PC-9 (cell line): ENCODE data around the gene ASCC3. TPM values are rescaled to one million over a fixed set of nuclear protein-coding genes. Genes with fewer than 3 reads are reported as not detected.

Experiments used
- BruUV-seq: library from RNA; stranded (reverse); fragments of 400-500 nt; replicated peaks from 2 replicates; lab custom pipeline; 2021; lab: Mats Ljungman, UMichigan
- CTCF ChIA-PET: fragments of 300-600 bp; sonication (Branson Sonifier 250); formaldehyde crosslinking; loops from one replicate; lab custom pipeline; 2022; ENCODE audit warnings: antibody characterized with exemption; lab: Charles Lee
- POLR2A ChIA-PET: fragments of 300-600 bp; sonication (Branson Sonifier 250); formaldehyde crosslinking; loops from one replicate; lab custom pipeline; 2022; ENCODE audit warnings: antibody characterized with exemption; ENCODE audit not compliant: unreplicated experiment; lab: Charles Lee
- DNase-seq, 2 experiments: peaks; one replicate each; pipeline versions ENCODE4 v3.0.0 to v3.0.0-alpha.2; 2015 to 2022; ENCODE audit warnings: mixed read lengths in 1 of 2
- H2AFZ ChIP-seq: fragments of 200-600 bp; sonication (generic); 2 replicates; pipeline ENCODE4 v1.8.1; 2017; ENCODE audit warnings: antibody characterized with exemption
- H3F3A ChIP-seq: fragments of 200-600 bp; sonication (generic); 2 replicates; pipeline ENCODE4 v1.8.1; 2017; ENCODE audit warnings: antibody characterized with exemption, mild to moderate bottlenecking, low read depth; ENCODE audit not compliant: insufficient read depth
- H3K27ac ChIP-seq: fragments of 200-600 bp; sonication (generic); 2 replicates; pipeline ENCODE4 v1.6.1; 2016; ENCODE audit warnings: mixed run types
- H3K27me3 ChIP-seq: fragments of 200-600 bp; sonication (generic); 2 replicates; pipeline ENCODE4 v1.6.1; 2016; ENCODE audit warnings: low read depth, mixed run types; ENCODE audit not compliant: insufficient read depth
- H3K36me3 ChIP-seq: fragments of 200-600 bp; sonication (generic); 2 replicates; pipeline ENCODE4 v1.6.1; 2016; ENCODE audit warnings: low read depth, mixed run types
- H3K4me1 ChIP-seq: fragments of 200-600 bp; sonication (generic); replicated peaks from 2 replicates; pipeline ENCODE4 v1.6.1; 2016; ENCODE audit warnings: mixed run types; ENCODE audit not compliant: insufficient read depth
- H3K4me2 ChIP-seq: fragments of 200-600 bp; sonication (generic); 2 replicates; pipeline ENCODE4 v1.6.1; 2017; ENCODE audit warnings: mixed run types
- H3K4me3 ChIP-seq: fragments of 200-600 bp; sonication (generic); 2 replicates; pipeline ENCODE4 v1.6.1; 2016; ENCODE audit warnings: mixed run types
- H3K79me2 ChIP-seq: fragments of 200-600 bp; sonication (generic); 2 replicates; pipeline ENCODE4 v1.6.1; 2017; ENCODE audit warnings: low read depth, mixed run types
- H3K9me2 ChIP-seq: fragments of 200-600 bp; sonication (generic); 2 replicates; pipeline ENCODE4 v1.8.1; 2017; ENCODE audit warnings: mild to moderate bottlenecking; ENCODE audit not compliant: insufficient read depth
- H3K9me3 ChIP-seq: fragments of 200-600 bp; sonication (generic); 2 replicates; pipeline ENCODE4 v1.8.1; 2016; ENCODE audit warnings: low read depth; ENCODE audit not compliant: insufficient read depth
- H4K20me1 ChIP-seq: fragments of 200-600 bp; sonication (generic); 2 replicates; pipeline ENCODE4 v1.8.1; 2017; ENCODE audit not compliant: insufficient read depth
- EZH2 ChIP-seq: fragments of 200-600 bp; sonication (generic); IDR thresholded peaks from 2 replicates; pipeline ENCODE4 v1.8.0; 2017; ENCODE audit warnings: antibody characterized with exemption, low read depth
- intact Hi-C: fragments of 100-400 bp; cut with micrococcal nuclease; formaldehyde crosslinking; loops from one replicate; pipeline ENCODE4 v1.10.0; 2022; ENCODE audit not compliant: unreplicated experiment
- total RNA-seq: library from RNA; stranded (reverse); gene quantifications from 2 replicates; pipeline ENCODE4 v1.2.3, GENCODE V29; 2021
- TF ChIP-seq, protein P1 (sequence below): fragments of 200-600 bp; sonication (generic); conservative IDR thresholded peaks from 2 replicates; pipeline ENCODE4 v1.6.1; 2017; ENCODE audit warnings: mixed run types, antibody characterized with exemption, mild to moderate bottlenecking, moderate library complexity

ASCC3 gene
- total RNA-seq, 1 experiment from 2014 or later = 29.4 TPM

DNA sequence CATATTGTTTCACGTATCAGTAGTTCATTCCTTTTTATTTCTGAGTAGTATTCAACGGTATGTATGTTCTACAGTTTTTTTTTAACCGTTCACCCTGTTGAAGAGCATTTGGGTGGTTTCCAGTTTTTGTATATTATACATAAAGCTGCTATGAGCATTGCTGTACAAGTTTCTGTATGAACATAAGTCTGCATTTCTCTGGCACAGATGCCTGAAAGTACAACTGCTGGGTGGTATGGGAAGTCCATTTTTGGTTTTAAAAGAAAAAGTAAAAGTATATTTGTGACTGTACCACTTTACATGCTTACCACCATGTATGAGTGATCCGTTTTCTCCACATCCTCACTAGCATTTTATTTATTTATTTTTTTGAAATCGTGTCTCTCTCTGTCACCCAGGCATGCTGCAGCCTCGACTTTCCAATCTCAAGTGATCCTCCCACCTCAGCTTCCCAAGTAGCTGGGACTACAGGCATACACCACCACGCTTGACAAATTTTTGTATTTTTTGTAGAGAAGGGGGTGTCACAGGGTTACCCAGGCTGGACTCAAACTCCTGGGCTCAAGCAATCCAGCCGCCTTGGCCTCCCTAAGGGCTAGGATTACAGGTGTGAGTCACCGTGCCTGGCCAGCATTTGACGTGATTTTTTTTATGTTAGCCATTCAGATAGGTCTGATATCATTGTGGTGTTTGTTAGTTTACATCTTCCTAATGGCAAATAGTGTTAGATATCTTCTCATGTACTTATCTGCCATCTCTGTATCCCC, 405.4 kb downstream of the ASCC3 start:
- H3K4me2 ChIP-seq = no peak overlapping the region
- ChIA-PET POLR2A (no interaction called here), CTCF (no interaction called here)
- no peaks in the 10 kb centered on the region for H3K9me3 ChIP-seq
- BruUV-seq = no TSS peak
- TF ChIP-seq, protein P1, sequence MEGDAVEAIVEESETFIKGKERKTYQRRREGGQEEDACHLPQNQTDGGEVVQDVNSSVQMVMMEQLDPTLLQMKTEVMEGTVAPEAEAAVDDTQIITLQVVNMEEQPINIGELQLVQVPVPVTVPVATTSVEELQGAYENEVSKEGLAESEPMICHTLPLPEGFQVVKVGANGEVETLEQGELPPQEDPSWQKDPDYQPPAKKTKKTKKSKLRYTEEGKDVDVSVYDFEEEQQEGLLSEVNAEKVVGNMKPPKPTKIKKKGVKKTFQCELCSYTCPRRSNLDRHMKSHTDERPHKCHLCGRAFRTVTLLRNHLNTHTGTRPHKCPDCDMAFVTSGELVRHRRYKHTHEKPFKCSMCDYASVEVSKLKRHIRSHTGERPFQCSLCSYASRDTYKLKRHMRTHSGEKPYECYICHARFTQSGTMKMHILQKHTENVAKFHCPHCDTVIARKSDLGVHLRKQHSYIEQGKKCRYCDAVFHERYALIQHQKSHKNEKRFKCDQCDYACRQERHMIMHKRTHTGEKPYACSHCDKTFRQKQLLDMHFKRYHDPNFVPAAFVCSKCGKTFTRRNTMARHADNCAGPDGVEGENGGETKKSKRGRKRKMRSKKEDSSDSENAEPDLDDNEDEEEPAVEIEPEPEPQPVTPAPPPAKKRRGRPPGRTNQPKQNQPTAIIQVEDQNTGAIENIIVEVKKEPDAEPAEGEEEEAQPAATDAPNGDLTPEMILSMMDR = no peak
- no peak for TF ChIP-seq EZH2
- H3F3A ChIP-seq = no peaks in the 10 kb centered on the region
- no peaks in the 10 kb centered on the region for H3K27me3 ChIP-seq
- H3K4me3 ChIP-seq = no peak overlapping the region
- H3K9me2 ChIP-seq = no peaks in the 10 kb centered on the region
- H3K4me1 ChIP-seq = no peaks in the 10 kb centered on the region
- intact Hi-C loops = loop anchor here (5.0 to 10.0 kb wide), 3 partner anchors 179 to 608 kb away; no protein-coding TSS in a partner anchor
- H3K36me3 ChIP-seq = no peaks in the 10 kb centered on the region
- no peak overlapping the region for H2AFZ ChIP-seq
- no peak overlapping the region for H3K27ac ChIP-seq
- DNase-seq = peak in 1 of 2 experiments; percentile 37
- no peaks in the 10 kb centered on the region for H3K79me2 ChIP-seq
- no peaks in the 10 kb centered on the region for H4K20me1 ChIP-seq

DNA sequence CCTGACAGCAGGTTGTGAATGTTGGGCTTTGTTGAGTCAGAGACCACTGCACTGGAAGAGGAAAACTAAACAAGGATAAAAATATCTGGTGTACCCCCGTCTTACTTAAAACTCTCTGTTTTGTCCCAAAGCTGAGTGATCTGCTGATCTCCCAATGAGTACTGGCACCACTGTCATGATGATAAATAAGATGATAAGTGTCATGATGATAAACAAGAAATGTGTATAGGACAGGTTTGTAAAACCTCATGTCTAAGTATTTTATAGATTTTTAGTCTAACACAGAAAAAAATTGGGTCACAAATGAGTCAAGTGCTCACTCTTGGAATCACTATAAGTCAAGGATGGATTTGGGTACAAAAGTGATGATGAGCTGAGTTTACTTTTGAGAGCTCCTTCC, 407.9 kb downstream of the ASCC3 start:
- H3K27ac ChIP-seq = no peak overlapping the region
- no peaks in the 10 kb centered on the region for H3K79me2 ChIP-seq
- BruUV-seq = no TSS peak
- H2AFZ ChIP-seq = no peak overlapping the region
- no peaks in the 10 kb centered on the region for H3K9me2 ChIP-seq
- H3F3A ChIP-seq = no peaks in the 10 kb centered on the region
- TF ChIP-seq EZH2 = no peak
- TF ChIP-seq, protein P1 = no peak
- no peaks in the 10 kb centered on the region for H3K27me3 ChIP-seq
- ChIA-PET POLR2A (no interaction called here), CTCF (no interaction called here)
- no peak overlapping the region for H3K4me3 ChIP-seq
- DNase-seq = no peak
- H3K9me3 ChIP-seq = no peaks in the 10 kb centered on the region
- intact Hi-C loops = loop anchor here (5.0 to 10.0 kb wide), 3 partner anchors 126 to 248 kb away; no protein-coding TSS in a partner anchor
- H3K4me2 ChIP-seq = peak overlapping the region; percentile 29; the same call in 1 of the 2 replicates
- no peaks in the 10 kb centered on the region for H3K4me1 ChIP-seq
- H3K36me3 ChIP-seq = no peaks in the 10 kb centered on the region
- H4K20me1 ChIP-seq = no peaks in the 10 kb centered on the region

DNA sequence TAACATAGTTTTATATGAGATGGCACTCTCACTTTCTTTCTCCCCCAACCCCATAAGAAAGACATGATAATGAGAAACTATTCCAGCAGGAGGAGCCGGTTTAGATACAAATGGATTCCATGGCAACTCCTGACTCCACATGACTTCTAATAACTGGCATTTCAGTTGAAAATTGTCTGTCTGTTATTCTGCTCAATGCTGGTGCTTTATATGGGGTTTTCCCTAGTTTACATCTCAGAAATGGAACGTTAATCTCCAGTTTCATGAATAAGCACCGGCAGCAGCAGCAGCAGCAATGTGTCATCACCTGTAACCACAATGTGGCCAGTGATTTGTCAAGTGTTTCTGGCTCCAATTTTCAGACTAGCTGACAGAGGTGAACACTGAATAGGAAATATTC, 408.5 kb downstream of the ASCC3 start:
- intact Hi-C loops = loop anchor here (5.0 to 10.0 kb wide), 3 partner anchors 125 to 248 kb away; no protein-coding TSS in a partner anchor
- peak; percentile 34 to 41 for DNase-seq
- ChIA-PET POLR2A (no interaction called here), CTCF (no interaction called here)
- Histone ChIP-seq H3K4me1 (no peaks in the 10 kb centered on the region), H3K27me3 (no peaks in the 10 kb centered on the region), H3F3A (no peaks in the 10 kb centered on the region), H3K27ac (no peak overlapping the region), H3K4me3 (no peak overlapping the region), H3K36me3 (no peaks in the 10 kb centered on the region), H3K9me2 (no peaks in the 10 kb centered on the region), H3K9me3 (no peaks in the 10 kb centered on the region), H4K20me1 (no peaks in the 10 kb centered on the region), H3K4me2 (peak overlapping the region; percentile 29; the same call in 1 of the 2 replicates), H2AFZ (no peak overlapping the region), H3K79me2 (no peaks in the 10 kb centered on the region)
- TF ChIP-seq, protein P1 = 0 out of 2 replicates have a peak, but pooled peaks have one; percentile 21
- no peak for TF ChIP-seq EZH2
- BruUV-seq = no TSS peak
